ENCODE data around the gene PAEP. TPM values are rescaled to one million over a fixed set of nuclear protein-coding genes. Genes with fewer than 3 reads are reported as not detected.

PAEP gene
- total RNA-seq, 4 donors from 2014 or later, result not detected

- Histone ChIP-seq H3K27ac (no peak overlapping the region), H3K36me3 (no peaks in the 10 kb centered on the region), H3K4me3 (no peak overlapping the region), H3K4me1 (no peaks in the 10 kb centered on the region), H3K27me3 (no peaks in the 10 kb centered on the region), H3K9me3 (no peaks in the 10 kb centered on the region)
- no peak for DNase-seq
- TF ChIP-seq EP300 (IDR thresholded peaks at IDR 0.05; ENCODE audit: low read depth) (no peak), POLR2AphosphoS5 (IDR thresholded peaks at IDR 0.05) (no peak), CTCF (IDR thresholded peaks at IDR 0.05) (no peak), POLR2A (IDR thresholded peaks at IDR 0.05) (no peak)
- WGBS, 2 donors (ENCODE audit: low coverage in 1 of 2), result 77% methylated on average over 20 of the region's 22 CpGs; no CpG with 5 or more reads in 1 of the 2 donors
- in situ Hi-C loops (cut with MboI; ENCODE audit: low pct_ligation_motif_present in 1 of 4, low pct_unique_long_range_greater_than_20kb in 1 of 4, low sequenced_read_pairs in 3 of 4) (no loop called here), intact Hi-C loops (cut with DNase I; ENCODE audit: low total_unique reads) (no loop called here)
Measured at GRCh38 chr9:135608294-135608998, 46.9 kb downstream of the PAEP start.

- H3K9me3 ChIP-seq, result no peaks in the 10 kb centered on the region
- H3K27me3 ChIP-seq, result no peaks in the 10 kb centered on the region
- in situ Hi-C loops (cut with MboI; ENCODE audit: low pct_ligation_motif_present in 1 of 4, low pct_unique_long_range_greater_than_20kb in 1 of 4, low sequenced_read_pairs in 3 of 4) (no loop called here), intact Hi-C loops (cut with DNase I; ENCODE audit: low total_unique reads) (no loop called here)
- DNase-seq, result no peak
- H3K36me3 ChIP-seq, result no peaks in the 10 kb centered on the region
- no peak overlapping the region for H3K27ac ChIP-seq
- H3K4me3 ChIP-seq, result no peak overlapping the region
- no peak for TF ChIP-seq EP300 (IDR thresholded peaks at IDR 0.05; ENCODE audit: low read depth)
- no peak for TF ChIP-seq POLR2AphosphoS5 (IDR thresholded peaks at IDR 0.05)
- TF ChIP-seq POLR2A (IDR thresholded peaks at IDR 0.05), result no peak
- TF ChIP-seq CTCF (IDR thresholded peaks at IDR 0.05), result no peak
- H3K4me1 ChIP-seq, result no peaks in the 10 kb centered on the region
- 72% methylated on average over 12 of the region's 15 CpGs; no CpG with 5 or more reads in 1 of the 2 donors for WGBS, 2 donors (ENCODE audit: low coverage in 1 of 2)
Measured at GRCh38 chr9:135608999-135609317, 47.4 kb downstream of the PAEP start.

- Histone ChIP-seq H3K9me3 (no peaks in the 10 kb centered on the region), H3K4me1 (no peaks in the 10 kb centered on the region), H3K27me3 (peaks cover under 1% of the 10 kb centered on the region), H3K36me3 (no peaks in the 10 kb centered on the region), H3K27ac (no peak overlapping the region), H3K4me3 (no peak overlapping the region)
- no peak for TF ChIP-seq CTCF (IDR thresholded peaks at IDR 0.05)
- TF ChIP-seq EP300 (IDR thresholded peaks at IDR 0.05; ENCODE audit: low read depth), result no peak
- TF ChIP-seq POLR2A (IDR thresholded peaks at IDR 0.05), result no peak
- no peak for TF ChIP-seq POLR2AphosphoS5 (IDR thresholded peaks at IDR 0.05)
- DNase-seq, result no peak
- in situ Hi-C loops (cut with MboI; ENCODE audit: low pct_ligation_motif_present in 1 of 4, low pct_unique_long_range_greater_than_20kb in 1 of 4, low sequenced_read_pairs in 3 of 4) (no loop called here), intact Hi-C loops (cut with DNase I; ENCODE audit: low total_unique reads) (no loop called here)
- 71 to 72% methylated on average over 2 to 17 of the region's 17 CpGs for WGBS, 2 donors (ENCODE audit: low coverage in 1 of 2)
Measured at GRCh38 chr9:135609366-135609955, 47.9 kb downstream of the PAEP start.

GRCh38 chr9:135610290-135611141, 49.0 kb downstream of the PAEP start:
- H3K4me3 ChIP-seq, result no peak overlapping the region
- H3K9me3 ChIP-seq, result no peaks in the 10 kb centered on the region
- in situ Hi-C loops (cut with MboI; ENCODE audit: low pct_ligation_motif_present in 1 of 4, low pct_unique_long_range_greater_than_20kb in 1 of 4, low sequenced_read_pairs in 3 of 4), result no loop called here
- no peak overlapping the region for H3K27ac ChIP-seq
- intact Hi-C loops (cut with DNase I; ENCODE audit: low total_unique reads), result no loop called here
- no peaks in the 10 kb centered on the region for H3K36me3 ChIP-seq
- DNase-seq, result no peak
- 65 to 91% methylated on average over 3 to 13 of the region's 13 CpGs for WGBS, 2 donors (ENCODE audit: low coverage in 1 of 2)
- no peaks in the 10 kb centered on the region for H3K4me1 ChIP-seq
- no peak for TF ChIP-seq EP300 (IDR thresholded peaks at IDR 0.05; ENCODE audit: low read depth)
- TF ChIP-seq POLR2A (IDR thresholded peaks at IDR 0.05), result no peak
- no peak for TF ChIP-seq CTCF (IDR thresholded peaks at IDR 0.05)
- no peak for TF ChIP-seq POLR2AphosphoS5 (IDR thresholded peaks at IDR 0.05)
- H3K27me3 ChIP-seq, result peaks cover 8% of the 10 kb centered on the region
